H1 (cell line): ENCODE data around the gene PBLD. TPM values are rescaled to one million over a fixed set of nuclear protein-coding genes. Genes with fewer than 3 reads are reported as not detected.

Source experiments
- CTCF ChIA-PET: fragments of 300-600 bp; sonication (Branson Sonifier 250); formaldehyde crosslinking; loops from one replicate; lab custom pipeline; 2021; ENCODE audit not compliant: partially characterized antibody; lab: Charles Lee
- POLR2A ChIA-PET: fragments of 300-600 bp; sonication (Branson Sonifier 250); formaldehyde crosslinking; loops from one replicate; lab custom pipeline; 2021; ENCODE audit warnings: inconsistent platforms; ENCODE audit not compliant: partially characterized antibody; lab: Charles Lee
- DNase-seq, 2 experiments: peaks; one replicate each; pipeline versions ENCODE4 v3.0.0 to v3.0.0-alpha.2; 2010 to 2022; ENCODE audit warnings: low spot score in 2 of 2, low read depth in 1 of 2, mixed read lengths in 1 of 2
- FAIRE-seq: peaks from 2 replicates; lab custom pipeline; 2011; peaks lifted over from hg19 to GRCh38; lab: Jason Lieb, UNC
- H2AFZ ChIP-seq: 2 replicates; pipeline ENCODE4 v1.8.1; 2012; ENCODE audit warnings: low read length, inconsistent platforms
- H2AK5ac ChIP-seq: 2 replicates; pipeline ENCODE4 v1.6.1; 2013; ENCODE audit warnings: low read depth, low read length
- H2BK120ac ChIP-seq: replicated peaks from 2 replicates; pipeline ENCODE3; 2013; ENCODE audit warnings: low read depth, low read length, inconsistent platforms
- H2BK12ac ChIP-seq: 2 replicates; pipeline ENCODE4 v1.6.1; 2013; ENCODE audit warnings: low read depth, low read length
- H2BK15ac ChIP-seq: 2 replicates; pipeline ENCODE4 v1.6.1; 2013; ENCODE audit warnings: low read length
- H2BK20ac ChIP-seq: 2 replicates; pipeline ENCODE4 v1.6.1; 2013; ENCODE audit warnings: low read length
- H2BK5ac ChIP-seq: 2 replicates; pipeline ENCODE4 v1.6.1; 2013; ENCODE audit warnings: low read depth, low read length
- H3K14ac ChIP-seq: 2 replicates; pipeline ENCODE4 v1.6.1; 2013; ENCODE audit warnings: inconsistent platforms; ENCODE audit not compliant: insufficient read length
- H3K18ac ChIP-seq: 2 replicates; pipeline ENCODE4 v1.6.1; 2013; ENCODE audit warnings: low read length; ENCODE audit errors: extremely low read depth
- H3K23ac ChIP-seq: 2 replicates; pipeline ENCODE4 v1.6.1; 2013; ENCODE audit warnings: inconsistent platforms; ENCODE audit not compliant: insufficient read length
- H3K23me2 ChIP-seq: 2 replicates; pipeline ENCODE4 v1.6.1; 2013; ENCODE audit warnings: low read depth, low read length
- H3K27ac ChIP-seq: 2 replicates; pipeline ENCODE4 v1.6.1; 2011; ENCODE audit warnings: low read depth, low read length, inconsistent platforms
- H3K27me3 ChIP-seq, 4 experiments: replicated peaks in 1 of 4; 1 replicate in 1 of 4; 2 replicates in 3 of 4; pipeline versions ENCODE4 v1.6.1 to v1.8.1; 2011 to 2013; ENCODE audit warnings: low read length in 3 of 4, mild to moderate bottlenecking in 3 of 4, inconsistent platforms in 2 of 4, mixed read lengths in 2 of 4, moderate library complexity in 1 of 4; ENCODE audit not compliant: control insufficient read depth in 3 of 4, insufficient read depth in 3 of 4; ENCODE audit errors: extremely low read depth in 1 of 4
- H3K36me3 ChIP-seq, 4 experiments: 2 replicates each; pipeline versions ENCODE4 v1.6.1 to v1.8.1; 2011 to 2013; ENCODE audit warnings: mild to moderate bottlenecking in 4 of 4, low read length in 3 of 4, moderate library complexity in 2 of 4, control low read depth in 1 of 4, inconsistent platforms in 1 of 4; ENCODE audit not compliant: insufficient read depth in 4 of 4, control insufficient read depth in 2 of 4
- H3K4ac ChIP-seq: replicated peaks from 2 replicates; pipeline ENCODE3; 2013; ENCODE audit warnings: low read length, low read depth, mixed read lengths, inconsistent platforms; ENCODE audit not compliant: insufficient read length
- H3K4me1 ChIP-seq, 4 experiments: replicated peaks in 1 of 4; 1 replicate in 1 of 4; 2 replicates in 3 of 4; pipeline versions ENCODE4 v1.6.1 to v1.8.1; 2011 to 2013; ENCODE audit warnings: low read length in 3 of 4, inconsistent platforms in 2 of 4, mixed read lengths in 1 of 4; ENCODE audit not compliant: insufficient read depth in 4 of 4, control insufficient read depth in 3 of 4
- H3K4me2 ChIP-seq, 2 experiments: 2 replicates each; pipeline versions ENCODE4 v1.6.1 to v1.8.1; 2011 to 2013; ENCODE audit warnings: low read depth in 2 of 2, low read length in 2 of 2, control low read depth in 1 of 2, inconsistent platforms in 1 of 2, mild to moderate bottlenecking in 1 of 2; ENCODE audit not compliant: insufficient read depth in 1 of 2
- H3K4me3 ChIP-seq, 4 experiments: fragments of 200-600, 300-600 bp in 1 of 4; sonication (generic), shearing (Covaris generic), sonication (Bioruptor Twin) in 1 of 4; 2 replicates each; pipeline versions ENCODE4 v1.5.1 to v1.8.1; 2011 to 2016; ENCODE audit warnings: low read length in 4 of 4, low read depth in 3 of 4, control low read depth in 2 of 4, inconsistent platforms in 2 of 4, mild to moderate bottlenecking in 2 of 4, mixed read lengths in 1 of 4, moderate library complexity in 1 of 4; ENCODE audit not compliant: insufficient read depth in 2 of 4; ENCODE audit errors: extremely low read depth in 1 of 4
- H3K56ac ChIP-seq: replicated peaks from 2 replicates; pipeline ENCODE3; 2013; ENCODE audit warnings: low read depth, mild to moderate bottlenecking, mixed read lengths, low read length, inconsistent platforms; ENCODE audit not compliant: insufficient read length
- H3K79me1 ChIP-seq: 2 replicates; pipeline ENCODE4 v1.6.1; 2013; ENCODE audit warnings: low read depth, low read length, control low read depth
- H3K79me2 ChIP-seq, 2 experiments: 2 replicates each; pipeline versions ENCODE4 v1.6.1 to v1.8.1; 2012 to 2013; ENCODE audit warnings: low read length in 2 of 2, mild to moderate bottlenecking in 2 of 2, inconsistent platforms in 1 of 2; ENCODE audit not compliant: insufficient read depth in 2 of 2, control insufficient read depth in 1 of 2
- H3K9ac ChIP-seq, 4 experiments: replicated peaks in 1 of 4; 1 replicate in 1 of 4; 2 replicates in 3 of 4; pipeline versions ENCODE4 v1.6.1 to v1.8.1; 2011 to 2013; ENCODE audit warnings: low read depth in 3 of 4, low read length in 3 of 4, control low read depth in 2 of 4, mild to moderate bottlenecking in 2 of 4, moderate library complexity in 2 of 4, inconsistent platforms in 1 of 4; ENCODE audit errors: extremely low read depth in 1 of 4
- H3K9me3 ChIP-seq, 2 experiments: 2 replicates each; pipeline versions ENCODE4 v1.6.1 to v1.8.1; 2012 to 2013; ENCODE audit warnings: mild to moderate bottlenecking in 2 of 2, moderate library complexity in 2 of 2, control low read depth in 1 of 2, inconsistent platforms in 1 of 2, low read depth in 1 of 2, low read length in 1 of 2, mixed read lengths in 1 of 2; ENCODE audit not compliant: insufficient read depth in 2 of 2
- H4K20me1 ChIP-seq, 2 experiments: replicated peaks in 1 of 2; 2 replicates each; pipeline versions ENCODE3 to v1.8.1; 2011 to 2013; ENCODE audit warnings: inconsistent platforms in 2 of 2, low read length in 2 of 2, mild to moderate bottlenecking in 1 of 2; ENCODE audit not compliant: insufficient read depth in 2 of 2, control insufficient read depth in 1 of 2
- H4K5ac ChIP-seq: 2 replicates; pipeline ENCODE4 v1.6.1; 2013; ENCODE audit warnings: low read length, low read depth, mixed read lengths, inconsistent platforms; ENCODE audit not compliant: insufficient read length
- H4K8ac ChIP-seq: 2 replicates; pipeline ENCODE4 v1.8.0; 2013; ENCODE audit warnings: mild to moderate bottlenecking, moderate library complexity, low read length, inconsistent platforms; ENCODE audit not compliant: insufficient read depth; ENCODE audit errors: extremely low read depth
- H4K91ac ChIP-seq: replicated peaks from 2 replicates; pipeline ENCODE3; 2013; ENCODE audit warnings: low read length, mixed read lengths, inconsistent platforms; ENCODE audit not compliant: insufficient read length
- SIRT6 ChIP-seq: IDR thresholded peaks from one replicate; pipeline ENCODE4 v1.7.1; 2012; ENCODE audit warnings: low read length, inconsistent platforms
- WGBS, 2 experiments: shearing (Covaris generic) in 1 of 2; methylation state at CpG; one replicate each; pipeline versions ENCODE4 v1.1.6 to v1.1.7; 2013 to 2015; ENCODE audit warnings: low lambda C conversion rate in 2 of 2, mixed read lengths in 2 of 2, inconsistent platforms in 1 of 2, low coverage in 1 of 2, missing lambda C conversion rate in 1 of 2; ENCODE audit not compliant: insufficient replicate concordance in 2 of 2, insufficient coverage in 1 of 2, insufficient read length in 1 of 2; ENCODE audit errors: extremely low coverage in 1 of 2, missing lambda C conversion rate in 1 of 2; 5-methylcytosine and 5-hydroxymethylcytosine counted together
- polyA plus RNA-seq, 7 experiments: library from polyadenylated mRNA; depleted of rRNA in 3 of 7; stranded (reverse) in 5 of 7; unstranded in 2 of 7; fragments of >200 nt in 5 of 7; fragments of 200-250 nt in 2 of 7; gene quantifications; 1 replicate in 5 of 7; 2 replicates in 1 of 7; 4 replicates in 1 of 7; pipeline versions ENCODE4 v1.2.1 to v1.2.3, GENCODE V29; 2011 to 2013; ENCODE audit warnings: missing spikeins in 2 of 7, mixed read lengths in 2 of 7
- total RNA-seq: library from RNA; stranded (reverse); fragmentation: NEBNext Ultra II Directional; extraction: Animal tissue kit (Norgen Biotek cat#: 25700); gene quantifications from 2 replicates; pipeline ENCODE4 v1.2.1, GENCODE V29; 2021

The PBLD gene
- total and polyA plus RNA-seq, 2 of the 8 experiments (the other 6 are each of a cell fraction or from before 2014, with no cell fraction given), result 0.56 to 2.0 TPM

DNA sequence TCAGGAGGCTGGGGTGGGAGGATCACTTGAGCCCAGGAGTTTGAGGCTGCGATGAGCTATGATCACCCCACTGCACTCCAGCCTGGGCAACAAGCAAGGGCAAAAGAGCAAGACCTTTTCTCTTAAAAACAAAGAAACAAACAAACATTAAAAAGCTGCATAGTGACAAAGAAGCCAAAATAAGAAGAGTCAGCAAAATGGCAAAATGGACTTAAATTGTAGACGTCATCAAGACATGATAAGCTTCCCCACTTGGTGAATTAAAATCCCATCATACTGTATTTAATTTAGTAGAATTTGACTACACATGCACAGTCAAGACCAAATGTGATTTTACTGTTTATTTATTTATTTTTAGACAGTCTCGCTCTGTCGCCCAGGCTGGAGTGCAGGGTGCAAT, 52.0 kb downstream of the PBLD start:
- FAIRE-seq (no peak), DNase-seq (no peak)
- Histone ChIP-seq H3K27ac (no peak overlapping the region), H2BK12ac (no peak overlapping the region), H4K5ac (no peak overlapping the region), H2BK15ac (no peak overlapping the region), H3K36me3 (no peaks in the 10 kb centered on the region; a peak in 2 of 8 replicates), H3K79me2 (no peaks in the 10 kb centered on the region), H2AFZ (no peak overlapping the region), H4K91ac (no peak overlapping the region), H3K4me2 (no peak overlapping the region), H3K23me2 (no peaks in the 10 kb centered on the region), H2BK20ac (no peak overlapping the region), H3K23ac (no peak overlapping the region), H4K8ac (no peak overlapping the region), H3K18ac (no peak overlapping the region), H3K56ac (no peak overlapping the region), H4K20me1 (no peaks in the 10 kb centered on the region), H3K4me1 (no peaks in the 10 kb centered on the region), H3K9ac (no peak overlapping the region), H3K4ac (no peak overlapping the region), H3K27me3 (no peaks in the 10 kb centered on the region), H3K9me3 (peaks cover 14 to 25% of the 10 kb centered on the region in 2 experiments; a peak in 3 of 4 replicates), H3K4me3 (no peak overlapping the region), H3K14ac (no peak overlapping the region), H2BK120ac (no peak overlapping the region), H3K79me1 (no peaks in the 10 kb centered on the region), H2BK5ac (no peak overlapping the region), H2AK5ac (no peak overlapping the region)
- WGBS, 2 experiments, result 93% methylated on average over 4 of the region's 4 CpGs; no CpG with 5 or more reads in 1 of the 2 experiments
- CTCF ChIA-PET, result interaction anchor here (1.4 kb wide), 1 partner anchor 57 kb away, joined by 4 read pairs; no protein-coding TSS in a partner anchor
- POLR2A ChIA-PET, result interaction anchor here (0.6 to 0.9 kb wide), 2 partner anchors 54 to 193 kb away, joined by 3 read pairs; no protein-coding TSS in a partner anchor
- TF ChIP-seq SIRT6, result no peak
